NCI-H128 (cell line): ENCODE data around the gene CHST10.
A peak's percentile ranks its signal among the peaks of the same experiment; 100 is the strongest.
"Not testable (repeated sequence)": the region's sequence is repeated elsewhere in the genome, so short reads cannot be mapped to it uniquely, and the experiment has no call there.

Experiments used
- DNase-seq: peaks from one replicate; lab custom pipeline; 2025; ENCODE audit not compliant: unreplicated experiment; lab: John Stamatoyannopoulos, UW

CHST10 gene

GRCh38 chr2:100416935-100417710 lies at the start of gene CHST10:
TSS of gene CHST10 (minus strand) at chr2:100417668. CDS start at chr2:100406675, 10,993 bp downstream.
- DNase-seq, result peak; percentile 55

GRCh38 chr2:100460904-100461530 lies 43.5 kb upstream of the CHST10 start:
- no peak for DNase-seq

GRCh38 chr2:100456357-100456756 lies 38.9 kb upstream of the CHST10 start:
- not testable (repeated sequence) for DNase-seq

- no peak for DNase-seq
Measured at GRCh38 chr2:100453853-100454252, 36.4 kb upstream of the CHST10 start.

GRCh38 chr2:100451734-100452133 lies 34.3 kb upstream of the CHST10 start:
- DNase-seq, result no peak

- no peak for DNase-seq
Measured at GRCh38 chr2:100451092-100451491, 33.6 kb upstream of the CHST10 start.

GRCh38 chr2:100446696-100447095 lies 29.2 kb upstream of the CHST10 start:
- DNase-seq, result no peak

- DNase-seq, result no peak
Measured at GRCh38 chr2:100437751-100438150, 20.3 kb upstream of the CHST10 start.

GRCh38 chr2:100429726-100430125 lies 12.3 kb upstream of the CHST10 start:
- no peak for DNase-seq

- no peak for DNase-seq
Measured at GRCh38 chr2:100427627-100428258, 10.3 kb upstream of the CHST10 start.

- no peak for DNase-seq
Measured at GRCh38 chr2:100427111-100427510, 9.6 kb upstream of the CHST10 start.

- no peak for DNase-seq
Measured at GRCh38 chr2:100426384-100426720, 8.9 kb upstream of the CHST10 start.

GRCh38 chr2:100425573-100426383 lies 8.3 kb upstream of the CHST10 start:
- no peak for DNase-seq

- no peak for DNase-seq
Measured at GRCh38 chr2:100425107-100425506, 7.6 kb upstream of the CHST10 start.

- no peak for DNase-seq
Measured at GRCh38 chr2:100424277-100424875, 6.9 kb upstream of the CHST10 start.

GRCh38 chr2:100423631-100424030 lies 6.2 kb upstream of the CHST10 start:
- DNase-seq, result no peak

- no peak for DNase-seq
Measured at GRCh38 chr2:100422320-100423055, 5.0 kb upstream of the CHST10 start.

- no peak for DNase-seq
Measured at GRCh38 chr2:100419915-100420314, 2.4 kb upstream of the CHST10 start.

GRCh38 chr2:100418406-100418962 lies 1.0 kb upstream of the CHST10 start:
- DNase-seq, result no peak

- no peak for DNase-seq
Measured at GRCh38 chr2:100417711-100418124, 250 bp upstream of the CHST10 start.
